Measurements from ENCODE around the gene RND3. TPM values are rescaled to one million over a fixed set of nuclear protein-coding genes. Genes with fewer than 3 reads are reported as not detected.

The RND3 gene
- total RNA-seq, 6 donors from 2014 or later: 13.0 to 40.0 (median 26.7) TPM

DNA sequence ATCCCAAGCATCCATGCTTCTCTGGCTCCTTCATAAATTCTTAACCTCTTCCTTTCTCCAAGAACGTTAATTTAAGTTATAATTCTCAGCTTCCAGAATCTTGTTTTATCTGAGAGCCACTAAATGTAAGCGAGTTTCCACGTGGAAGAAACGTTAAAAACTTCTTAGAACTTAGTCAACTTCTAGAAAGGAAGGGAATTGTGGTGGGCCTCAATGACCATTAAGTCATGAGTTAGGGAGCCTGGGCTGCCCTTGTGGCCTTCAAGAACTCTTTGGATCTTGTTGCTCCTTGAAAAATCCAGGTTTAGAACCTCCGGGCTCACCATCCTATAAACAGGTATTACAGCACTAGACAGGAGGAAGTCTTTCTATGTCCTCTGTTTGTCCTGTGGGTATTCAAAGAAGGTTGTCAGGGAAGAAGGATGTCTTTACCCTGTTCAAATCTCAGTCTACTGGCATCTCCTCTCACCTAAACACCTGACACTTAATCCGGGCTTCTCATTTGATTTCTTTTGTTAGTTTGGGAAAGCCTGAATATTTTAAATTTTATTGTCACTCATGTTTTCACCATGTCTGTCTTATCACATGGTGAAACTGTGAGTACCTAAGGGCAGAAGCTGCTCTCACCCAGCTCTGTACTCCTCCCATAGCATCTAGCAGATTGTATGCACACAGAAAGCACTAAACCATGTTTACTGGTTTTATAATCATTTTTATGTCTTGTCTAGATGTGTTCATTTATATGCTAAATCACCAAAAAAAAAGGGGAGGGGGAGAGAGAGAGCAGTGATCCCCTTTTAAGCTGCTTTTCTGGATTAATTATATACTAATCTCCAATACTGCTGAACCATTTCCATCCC lies 6.3 kb downstream of the RND3 start:
- peaks cover 0 to 11% (median 1%) of the 10 kb centered on the region in 4 donors for H3K27me3 ChIP-seq
- H3K4me3 ChIP-seq: no peak overlapping the region
- no peak for ATAC-seq (ENCODE audit: low FRiP score in 2 of 2)
- WGBS, 2 donors: 91 to 92% methylated on average over 6 of the region's 6 CpGs
- H3K9me3 ChIP-seq: no peaks in the 10 kb centered on the region
- peaks cover 5 to 29% (median 17%) of the 10 kb centered on the region in 4 donors for H3K4me1 ChIP-seq
- peak overlapping the region in 1 of 4 donors; percentile 56 for H3K27ac ChIP-seq
- TF ChIP-seq, protein P1, sequence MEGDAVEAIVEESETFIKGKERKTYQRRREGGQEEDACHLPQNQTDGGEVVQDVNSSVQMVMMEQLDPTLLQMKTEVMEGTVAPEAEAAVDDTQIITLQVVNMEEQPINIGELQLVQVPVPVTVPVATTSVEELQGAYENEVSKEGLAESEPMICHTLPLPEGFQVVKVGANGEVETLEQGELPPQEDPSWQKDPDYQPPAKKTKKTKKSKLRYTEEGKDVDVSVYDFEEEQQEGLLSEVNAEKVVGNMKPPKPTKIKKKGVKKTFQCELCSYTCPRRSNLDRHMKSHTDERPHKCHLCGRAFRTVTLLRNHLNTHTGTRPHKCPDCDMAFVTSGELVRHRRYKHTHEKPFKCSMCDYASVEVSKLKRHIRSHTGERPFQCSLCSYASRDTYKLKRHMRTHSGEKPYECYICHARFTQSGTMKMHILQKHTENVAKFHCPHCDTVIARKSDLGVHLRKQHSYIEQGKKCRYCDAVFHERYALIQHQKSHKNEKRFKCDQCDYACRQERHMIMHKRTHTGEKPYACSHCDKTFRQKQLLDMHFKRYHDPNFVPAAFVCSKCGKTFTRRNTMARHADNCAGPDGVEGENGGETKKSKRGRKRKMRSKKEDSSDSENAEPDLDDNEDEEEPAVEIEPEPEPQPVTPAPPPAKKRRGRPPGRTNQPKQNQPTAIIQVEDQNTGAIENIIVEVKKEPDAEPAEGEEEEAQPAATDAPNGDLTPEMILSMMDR (IDR thresholded peaks at IDR 0.05): no peak
- TF ChIP-seq EP300 (IDR thresholded peaks at IDR 0.05) (no peak), POLR2A (IDR thresholded peaks at IDR 0.05) (no peak), POLR2AphosphoS5 (IDR thresholded peaks at IDR 0.05) (no peak)
- DNase-seq: no peak
- H3K36me3 ChIP-seq: no peaks in the 10 kb centered on the region

DNA sequence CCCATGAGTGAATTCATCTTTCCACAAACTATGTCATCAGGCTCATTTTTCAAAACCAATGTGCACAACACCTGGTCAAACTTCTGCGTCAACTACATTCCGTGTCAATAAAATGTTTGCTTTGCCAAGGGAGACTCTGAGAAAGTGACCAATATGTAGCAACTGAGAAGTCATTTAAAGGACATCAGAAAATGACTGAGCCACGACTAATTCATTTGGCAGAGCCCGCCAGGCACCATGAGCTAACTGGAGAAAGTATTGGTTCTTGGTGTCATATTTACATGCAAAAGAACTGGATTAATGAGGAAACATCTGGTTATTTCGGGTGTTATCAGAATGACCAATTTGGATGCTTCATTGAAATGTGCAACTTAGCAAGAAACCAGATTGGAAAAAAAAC lies 7.2 kb downstream of the RND3 start:
- no peaks in the 10 kb centered on the region for H3K36me3 ChIP-seq
- WGBS, 2 donors: 70 to 73% methylated on average over 5 of the region's 5 CpGs
- no peak overlapping the region for H3K4me3 ChIP-seq
- ATAC-seq (ENCODE audit: low FRiP score in 2 of 2) (no peak), DNase-seq (no peak)
- H3K27ac ChIP-seq: peak overlapping the region in 1 of 4 donors; percentile 65
- TF ChIP-seq, protein P1 (IDR thresholded peaks at IDR 0.05): no peak
- TF ChIP-seq EP300 (IDR thresholded peaks at IDR 0.05): no peak
- no peak for TF ChIP-seq POLR2A (IDR thresholded peaks at IDR 0.05)
- no peaks in the 10 kb centered on the region for H3K9me3 ChIP-seq
- peaks cover 5 to 28% (median 14%) of the 10 kb centered on the region in 4 donors for H3K4me1 ChIP-seq
- peaks cover 0 to 2% (median 0%) of the 10 kb centered on the region in 4 donors for H3K27me3 ChIP-seq

DNA sequence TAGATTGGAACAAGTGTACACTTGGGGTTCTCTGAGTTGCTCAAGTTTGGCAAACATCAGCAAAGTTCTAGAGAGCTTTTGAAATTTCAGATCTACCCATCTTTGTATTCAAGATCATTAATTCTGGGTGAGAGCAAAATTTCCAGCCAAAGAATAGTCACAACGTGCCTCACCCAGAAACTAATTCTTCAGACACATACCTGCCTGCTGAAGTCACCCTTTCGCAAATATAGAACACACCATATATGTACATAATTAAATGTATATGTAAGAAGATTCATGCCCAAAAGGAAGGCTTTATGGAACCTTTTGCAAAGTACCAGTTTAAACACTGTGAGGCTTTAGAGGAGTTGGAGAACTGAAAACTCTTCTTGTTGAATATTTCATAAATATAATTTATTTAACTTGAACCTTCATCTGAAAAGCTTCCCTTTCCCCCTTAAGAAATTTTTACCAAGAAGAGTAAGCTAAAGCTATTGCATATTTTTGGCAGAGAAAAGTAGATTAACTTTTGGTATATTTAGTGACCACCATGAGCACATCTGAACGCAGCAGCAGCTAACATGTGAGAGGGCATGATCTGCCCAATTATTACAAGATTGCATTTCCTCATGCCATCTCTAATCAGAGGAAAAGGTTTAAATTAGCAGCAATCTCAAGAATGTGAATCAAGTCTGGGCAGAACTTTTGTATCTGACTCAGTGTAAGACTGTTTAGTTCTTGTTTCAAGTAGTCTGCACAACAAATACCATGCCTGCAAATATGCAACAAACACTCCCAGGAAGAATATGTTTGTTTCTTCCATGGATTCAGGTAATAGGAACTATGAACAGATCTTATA lies 8.2 kb downstream of the RND3 start:
- WGBS, 2 donors: 68 to 77% methylated on average over 3 of the region's 3 CpGs
- ATAC-seq (ENCODE audit: low FRiP score in 2 of 2) (no peak), DNase-seq (no peak)
- H3K27me3 ChIP-seq: no peaks in the 10 kb centered on the region
- no peak overlapping the region for H3K4me3 ChIP-seq
- no peaks in the 10 kb centered on the region for H3K9me3 ChIP-seq
- peaks cover 5 to 28% (median 13%) of the 10 kb centered on the region in 4 donors for H3K4me1 ChIP-seq
- TF ChIP-seq POLR2AphosphoS5 (IDR thresholded peaks at IDR 0.05) (no peak), POLR2A (IDR thresholded peaks at IDR 0.05) (no peak), EP300 (IDR thresholded peaks at IDR 0.05) (no peak)
- TF ChIP-seq, protein P1 (IDR thresholded peaks at IDR 0.05): no peak
- peaks cover 0 to 3% (median 0%) of the 10 kb centered on the region in 4 donors for H3K36me3 ChIP-seq
- peak overlapping the region in 2 of 4 donors; percentile 6 to 65 for H3K27ac ChIP-seq

DNA sequence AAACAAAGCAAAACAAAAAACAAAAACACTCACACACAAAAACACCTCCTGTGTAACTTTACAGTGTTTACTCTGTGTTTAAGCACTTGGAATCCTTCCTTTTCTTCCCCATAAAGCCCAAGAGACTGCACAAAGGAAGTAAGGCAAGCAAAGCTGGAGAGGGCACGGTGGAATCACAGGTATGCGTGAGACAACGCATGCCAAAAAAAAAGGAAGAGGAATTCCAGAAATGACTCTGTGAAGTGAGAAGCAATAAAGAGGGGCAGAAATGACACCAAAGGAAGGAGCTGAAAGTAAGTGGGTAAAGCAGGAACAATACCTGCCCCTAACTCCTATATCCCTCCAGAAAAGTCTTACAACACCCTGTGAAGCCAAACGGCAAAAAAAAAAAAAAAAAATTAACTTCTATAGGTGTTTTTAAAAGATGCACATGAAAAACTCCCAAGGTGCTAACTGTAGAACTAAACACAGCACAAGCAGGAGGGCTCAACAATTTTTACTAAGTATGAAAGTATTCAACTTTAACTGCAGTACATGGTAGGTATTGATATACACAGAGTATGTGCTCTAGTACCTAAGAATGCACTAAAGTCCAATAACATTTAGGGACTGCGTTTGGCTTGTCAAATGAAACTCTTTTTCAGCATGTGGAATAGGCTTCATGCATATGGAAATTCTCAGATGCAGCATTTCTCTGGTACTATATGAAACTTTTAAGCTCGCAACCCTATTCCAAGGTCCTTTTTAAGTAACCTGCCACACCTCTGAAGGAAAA lies 9.1 kb downstream of the RND3 start:
- Histone ChIP-seq H3K27ac (peak overlapping the region in 3 of 4 donors; percentile 6 to 65 (median 10)), H3K9me3 (no peaks in the 10 kb centered on the region), H3K27me3 (no peaks in the 10 kb centered on the region), H3K4me1 (peaks cover 9 to 28% (median 14%) of the 10 kb centered on the region in 4 donors), H3K36me3 (peaks cover 0 to 4% (median 0%) of the 10 kb centered on the region in 4 donors), H3K4me3 (no peak overlapping the region)
- ATAC-seq (ENCODE audit: low FRiP score in 2 of 2) (no peak), DNase-seq (no peak)
- 53% methylated on average over 6 of the region's 6 CpGs for WGBS, 2 donors
- TF ChIP-seq, protein P1 (IDR thresholded peaks at IDR 0.05): no peak
- no peak for TF ChIP-seq POLR2AphosphoS5 (IDR thresholded peaks at IDR 0.05)
- TF ChIP-seq EP300 (IDR thresholded peaks at IDR 0.05): no peak
- no peak for TF ChIP-seq POLR2A (IDR thresholded peaks at IDR 0.05)

All from upper lobe of left lung (tissue), 6 donors.